GM12891 (cell line): ENCODE measurements around the gene DDX46.

Experiments used
- POLR2A ChIP-seq: IDR thresholded peaks from 2 replicates; pipeline ENCODE4 v1.6.1; 2011; ENCODE audit warnings: low read depth, low read length, control low read depth
- POLR2AphosphoS5 ChIP-seq: IDR thresholded peaks from 2 replicates; pipeline ENCODE4 v1.6.1; 2011; ENCODE audit warnings: low read depth, low read length, control low read depth
- TAF1 ChIP-seq: IDR thresholded peaks from 2 replicates; pipeline ENCODE4 v1.6.1; 2011; ENCODE audit warnings: low read depth, low read length, control low read depth

DNA sequence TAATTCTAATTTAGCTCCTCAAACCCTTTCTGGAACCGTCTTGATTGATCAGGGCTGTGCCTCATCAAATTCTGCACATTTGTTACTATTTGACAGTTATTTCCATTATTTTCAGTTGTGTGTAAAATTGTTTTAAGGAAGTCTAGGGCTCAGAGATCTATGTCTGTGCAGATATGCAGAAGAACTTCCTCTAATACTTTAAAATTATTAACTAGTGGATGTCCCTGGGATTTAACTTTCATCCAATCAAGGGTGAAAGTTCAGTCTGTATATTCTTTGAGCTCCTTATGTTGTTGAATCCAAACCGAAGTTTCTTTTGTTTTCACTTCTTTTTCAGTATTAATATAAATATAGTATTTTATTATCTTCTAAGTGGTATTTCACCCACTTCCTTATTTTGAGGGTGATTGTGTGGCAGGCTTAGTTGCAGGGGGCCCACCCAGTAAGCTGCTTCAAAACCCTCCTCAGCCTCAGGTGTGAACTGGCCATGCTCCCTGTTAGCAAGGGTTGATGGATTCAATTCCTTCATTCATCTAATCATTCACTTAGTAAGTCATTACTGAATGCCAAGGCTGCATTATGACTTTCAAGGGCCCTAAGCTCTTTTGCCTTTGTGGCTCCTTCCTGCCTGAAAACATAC, 22.3 kb upstream of the DDX46 start:
- TF ChIP-seq POLR2A, result no peak
- TF ChIP-seq POLR2AphosphoS5, result no peak
- TF ChIP-seq TAF1, result no peak
